Medulla oblongata (tissue), 1 donor: Measurements from ENCODE around the gene LMBRD2.

ENCODE experiments used
- DNase-seq: peaks from one replicate; pipeline ENCODE4 v3.0.0-alpha.2; 2015; ENCODE audit errors: extremely low spot score

LMBRD2 gene

GRCh38 chr5:36108758-36109460 is 42.8 kb downstream of the LMBRD2 start:
- no peak for DNase-seq

DNA sequence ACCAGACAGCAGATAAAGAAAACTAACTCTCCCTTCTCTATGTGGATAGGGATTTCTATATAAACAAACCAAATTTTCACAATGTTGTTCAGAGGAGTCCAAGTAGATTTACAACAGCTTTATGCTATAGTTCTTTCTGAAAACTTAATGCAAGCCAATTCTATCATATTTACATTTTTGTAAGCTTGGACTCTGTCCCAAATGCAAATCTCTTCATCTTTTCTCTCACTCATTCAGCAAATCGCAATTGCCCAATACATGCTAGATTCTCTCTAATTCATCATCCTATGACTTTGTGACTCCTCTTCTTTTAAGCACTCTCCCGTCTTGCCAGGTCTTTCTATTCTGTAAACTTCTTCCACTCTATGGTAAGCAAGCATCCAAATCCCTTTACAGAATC is 45.9 kb downstream of the LMBRD2 start:
- DNase-seq, result no peak

DNA sequence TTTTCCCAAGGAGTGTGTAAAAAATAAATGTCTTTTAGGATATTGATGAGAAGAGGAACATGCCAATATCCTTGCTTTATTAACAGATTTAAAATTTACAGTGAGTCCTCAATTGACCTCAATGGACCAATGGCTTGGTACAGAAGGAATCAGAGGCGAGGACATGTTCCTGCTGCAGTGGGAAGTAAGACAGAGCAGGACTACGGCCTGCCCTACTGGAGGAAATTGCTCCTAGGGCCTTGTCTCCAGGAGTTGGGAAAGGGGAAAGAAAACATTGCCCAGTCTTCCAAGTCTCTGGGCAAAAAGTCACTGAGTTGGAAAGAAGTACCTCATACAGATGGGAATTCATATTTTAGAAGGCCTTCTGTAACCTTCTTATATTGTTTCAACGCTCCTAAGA is 51.9 kb downstream of the LMBRD2 start:
- no peak for DNase-seq

GRCh38 chr5:36096486-36096885 is 55.2 kb downstream of the LMBRD2 start:
- DNase-seq, result no peak

- no peak for DNase-seq
Measured at GRCh38 chr5:36089989-36090388, 61.7 kb downstream of the LMBRD2 start.

DNA sequence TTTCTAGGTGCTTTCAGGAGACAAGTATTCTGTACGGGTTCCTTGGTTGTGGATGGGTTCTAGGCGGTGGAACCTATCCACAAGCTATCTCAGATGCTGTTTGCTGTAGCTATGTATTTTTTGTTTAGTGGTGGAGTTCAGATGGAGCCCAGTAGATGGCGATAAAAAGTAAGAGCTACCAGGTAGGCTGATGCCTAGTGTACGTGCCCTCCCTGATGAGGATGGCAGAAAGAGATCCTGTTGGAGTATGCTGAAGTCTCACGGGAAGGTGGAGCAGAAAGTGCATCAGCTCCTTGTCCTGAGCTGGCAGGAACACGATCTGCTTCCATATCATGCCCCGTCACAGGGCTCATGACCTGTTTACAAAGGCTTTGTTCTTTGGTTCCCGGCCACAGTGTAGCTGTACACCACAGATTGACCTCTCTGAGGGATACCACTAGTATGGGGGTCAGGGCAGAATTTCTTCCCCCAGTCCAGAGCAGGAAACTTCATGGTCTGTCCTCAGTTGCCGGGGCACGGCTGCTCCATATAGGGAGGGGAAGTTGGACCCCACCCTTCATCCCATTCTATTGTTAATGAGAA is 72.4 kb downstream of the LMBRD2 start:
- peak; percentile 65 for DNase-seq

GRCh38 chr5:36078430-36078829 is 73.3 kb downstream of the LMBRD2 start:
- no peak for DNase-seq

- DNase-seq, result no peak
Measured at GRCh38 chr5:36073595-36074216, 78.0 kb downstream of the LMBRD2 start.

DNA sequence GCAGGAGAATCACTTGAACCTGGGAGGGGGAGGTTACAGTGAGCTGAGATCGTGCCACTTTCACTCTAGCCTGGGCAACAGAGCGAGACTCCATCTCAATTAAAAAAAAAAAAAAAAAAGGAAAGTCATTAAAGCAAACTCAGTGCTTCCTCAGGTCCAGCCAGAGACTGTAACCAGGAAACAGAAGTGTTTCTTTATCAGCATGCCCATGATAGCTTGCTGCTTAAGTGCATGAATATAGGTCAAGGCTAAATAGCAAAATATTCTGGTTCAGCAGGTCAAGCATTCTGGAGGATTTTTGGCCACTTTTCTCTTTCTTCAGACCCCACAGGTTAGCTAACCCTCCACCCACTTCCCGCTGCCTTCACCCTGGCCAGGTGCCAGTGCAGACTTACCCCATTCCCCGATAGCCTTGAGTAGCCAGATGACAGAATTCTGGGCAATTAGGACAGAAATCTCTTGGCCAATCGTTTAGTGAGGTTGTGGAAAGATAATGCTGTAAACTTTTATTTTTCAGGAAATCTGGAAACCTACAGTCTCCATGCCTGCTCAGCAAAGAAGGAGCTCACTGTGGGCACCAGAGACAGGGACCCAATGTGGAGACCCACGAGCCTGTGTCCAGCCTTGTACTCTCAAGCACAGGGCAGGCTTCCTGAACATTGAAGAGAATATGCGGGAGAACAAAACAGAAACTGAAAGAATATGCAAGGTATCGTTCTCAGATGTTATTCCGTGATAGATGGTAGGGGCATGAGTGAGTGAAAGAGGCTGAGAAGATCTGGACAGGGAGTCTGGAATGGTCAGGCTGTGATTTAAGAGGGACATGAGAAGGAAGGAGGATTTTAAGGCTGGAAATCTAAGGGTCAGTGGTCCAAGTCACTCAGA is 80.8 kb downstream of the LMBRD2 start:
- DNase-seq, result no peak

GRCh38 chr5:36068751-36069281 is 82.9 kb downstream of the LMBRD2 start:
- DNase-seq, result no peak

DNA sequence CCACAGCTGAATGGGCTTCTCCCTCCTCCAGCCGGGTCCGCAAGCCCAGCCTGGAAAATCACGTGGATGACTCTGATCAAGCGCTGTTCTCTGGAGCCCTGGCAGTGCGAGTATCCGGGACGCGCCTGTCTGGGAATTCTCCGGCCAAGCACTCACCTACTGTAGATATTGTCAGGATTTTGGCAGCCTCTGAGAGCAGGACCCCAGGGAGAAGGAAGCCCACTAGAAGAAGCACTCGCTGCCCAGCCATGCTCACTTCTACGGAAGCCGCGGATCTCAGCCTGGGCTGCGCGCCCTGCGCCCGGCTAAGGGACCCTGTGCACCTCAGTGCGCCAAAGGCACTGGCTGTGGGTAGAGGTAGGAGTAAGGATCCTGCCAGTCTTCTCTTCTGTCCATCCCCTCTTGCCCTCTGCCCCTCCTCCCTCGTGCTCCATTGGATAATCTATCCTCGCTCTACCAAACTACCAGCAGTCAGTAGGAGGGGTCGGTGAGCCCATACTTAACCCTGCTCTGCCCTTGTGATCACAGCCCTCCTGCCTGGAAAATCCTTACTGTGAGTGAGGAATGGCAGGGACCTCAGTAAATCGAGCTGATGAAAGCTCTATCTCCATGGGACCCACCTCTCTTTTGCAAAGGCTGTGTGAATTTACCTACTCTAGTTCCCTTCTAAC is 85.0 kb downstream of the LMBRD2 start, which contains the start of gene UGT3A2:
TSS of gene UGT3A2 (minus strand) at position 343 of the 671 bp plus-strand sequence. CDS start at position 250, 93 bp downstream.
- no peak for DNase-seq

DNA sequence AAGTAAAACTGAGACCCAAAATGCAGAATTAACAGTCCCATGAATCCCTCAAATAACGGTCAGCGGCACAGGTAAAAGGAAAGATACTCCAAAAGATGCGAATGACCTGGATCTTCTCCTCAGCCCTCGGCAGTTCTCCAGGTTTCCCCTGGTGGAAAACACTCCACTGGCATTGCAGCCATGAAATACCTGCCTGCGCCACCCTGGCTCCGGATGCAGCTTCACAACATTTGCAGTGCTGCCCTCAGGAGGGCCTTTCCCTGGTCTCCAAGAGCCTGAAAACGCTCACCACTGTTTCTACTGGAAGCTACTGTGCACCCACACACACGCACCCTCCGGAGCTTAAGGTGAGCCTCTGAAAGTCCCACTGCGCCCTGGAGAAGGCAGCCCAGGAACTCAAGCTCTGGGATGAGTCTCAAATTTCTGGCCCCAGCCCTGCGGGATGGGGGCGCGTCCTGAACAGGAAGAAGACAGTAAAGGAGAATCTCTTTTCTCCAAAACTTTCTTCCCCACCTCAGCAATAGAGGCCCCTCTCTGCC is 85.6 kb downstream of the LMBRD2 start:
- DNase-seq, result no peak

DNA sequence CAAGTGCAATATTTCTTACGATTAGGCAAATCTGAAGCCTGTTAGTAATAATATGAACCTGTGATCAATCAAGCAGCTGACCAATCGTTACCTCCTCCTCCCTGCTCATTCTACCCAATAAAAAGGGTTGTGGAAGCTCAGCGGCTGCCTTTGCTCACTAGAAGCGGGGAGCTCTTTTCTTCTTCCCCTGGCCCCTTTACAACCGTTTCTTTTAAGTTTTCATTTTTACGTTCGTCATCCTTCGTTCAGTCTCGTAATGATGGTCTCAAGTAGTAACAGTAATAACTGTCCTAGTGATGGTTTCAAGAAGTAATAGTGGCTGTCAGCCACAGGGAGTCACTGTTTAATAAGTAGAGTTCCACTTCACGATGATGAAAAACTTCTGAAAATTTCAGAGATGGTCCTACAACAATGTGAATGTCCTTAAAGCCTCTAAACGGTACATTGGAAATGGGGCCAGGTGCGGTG is 91.2 kb downstream of the LMBRD2 start:
- DNase-seq, result no peak

DNA sequence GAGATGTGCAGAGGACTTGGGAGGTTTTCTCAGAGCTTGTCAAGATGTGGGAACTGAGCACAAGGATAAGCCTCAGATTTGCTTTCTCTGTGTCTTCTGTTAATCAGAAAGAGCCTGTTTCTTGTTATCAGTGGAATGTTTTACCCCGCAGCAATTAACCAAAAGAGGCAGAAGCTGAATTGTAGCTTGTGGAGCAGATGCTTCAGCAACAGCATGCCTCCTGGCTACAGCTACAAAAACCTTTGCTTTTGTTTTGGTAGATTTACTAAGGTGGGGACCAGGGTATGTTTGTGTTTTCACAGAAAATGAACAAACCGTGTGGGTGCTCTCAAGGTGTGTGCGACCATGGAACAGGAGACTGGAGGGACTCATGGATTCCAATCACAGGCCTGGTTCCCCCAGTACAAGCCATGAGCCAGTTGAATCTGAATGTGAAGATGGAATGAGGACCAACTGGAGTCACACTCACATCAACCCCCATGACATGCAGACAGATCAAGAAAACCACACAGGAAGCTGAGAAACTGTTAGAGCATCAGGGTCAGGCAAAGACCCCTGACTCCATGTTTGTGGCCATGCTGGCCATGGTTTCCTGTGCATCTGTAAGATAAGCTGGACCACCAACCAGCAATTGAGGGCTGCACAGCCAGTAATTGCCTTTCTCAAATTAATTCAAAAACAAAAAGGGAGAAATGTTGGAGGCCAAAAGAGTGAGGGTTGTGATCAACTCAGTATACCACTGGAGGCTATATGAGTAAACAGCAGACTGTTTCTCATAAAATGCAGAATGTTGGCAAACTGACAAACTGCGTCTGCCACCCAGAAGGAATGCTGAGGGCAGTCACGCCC is 91.9 kb downstream of the LMBRD2 start:
- no peak for DNase-seq

- DNase-seq, result no peak
Measured at GRCh38 chr5:36058776-36059175, 92.9 kb downstream of the LMBRD2 start.

DNA sequence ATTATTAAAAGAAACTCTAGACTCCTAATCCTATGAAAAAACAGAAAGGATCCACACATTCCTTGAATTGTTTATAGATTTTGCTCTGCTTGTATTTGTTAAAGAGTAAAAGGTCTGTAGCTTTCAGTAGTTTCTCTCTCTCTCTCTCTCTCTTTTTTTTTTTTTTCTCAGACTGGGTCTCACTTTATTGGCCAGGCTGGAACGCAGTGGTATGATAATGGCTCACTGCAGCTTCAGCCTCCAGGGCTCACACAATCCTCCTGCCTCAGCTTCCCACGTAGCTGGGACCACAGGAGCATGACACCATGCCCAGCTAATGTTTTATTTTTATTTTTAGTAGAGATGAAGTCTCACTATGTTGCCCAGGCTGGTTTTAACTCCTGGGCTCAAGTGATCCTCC is 94.3 kb downstream of the LMBRD2 start:
- no peak for DNase-seq

DNA sequence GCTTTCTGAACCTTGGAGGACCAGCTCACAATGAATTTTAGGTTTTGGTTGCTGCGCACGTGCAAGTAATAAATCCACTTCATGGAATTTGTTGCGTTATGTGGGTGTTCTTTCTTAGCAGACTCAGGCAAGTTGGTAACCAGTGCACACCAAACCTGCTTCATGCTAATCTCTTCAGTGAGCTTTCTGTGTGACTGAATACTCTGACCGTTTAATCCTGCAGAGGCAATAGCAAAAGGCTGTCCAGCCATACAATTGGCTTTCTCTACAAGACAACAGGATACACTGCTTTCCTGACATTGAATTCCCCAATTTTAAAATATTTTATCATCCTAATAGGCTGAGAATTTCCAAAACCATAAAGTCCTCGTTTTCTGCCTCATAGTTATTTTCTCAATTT is 95.3 kb downstream of the LMBRD2 start:
- DNase-seq, result no peak

GRCh38 chr5:36055984-36056383 is 95.7 kb downstream of the LMBRD2 start:
- no peak for DNase-seq

- no peak for DNase-seq
Measured at GRCh38 chr5:36054647-36055046, 97.0 kb downstream of the LMBRD2 start.

DNA sequence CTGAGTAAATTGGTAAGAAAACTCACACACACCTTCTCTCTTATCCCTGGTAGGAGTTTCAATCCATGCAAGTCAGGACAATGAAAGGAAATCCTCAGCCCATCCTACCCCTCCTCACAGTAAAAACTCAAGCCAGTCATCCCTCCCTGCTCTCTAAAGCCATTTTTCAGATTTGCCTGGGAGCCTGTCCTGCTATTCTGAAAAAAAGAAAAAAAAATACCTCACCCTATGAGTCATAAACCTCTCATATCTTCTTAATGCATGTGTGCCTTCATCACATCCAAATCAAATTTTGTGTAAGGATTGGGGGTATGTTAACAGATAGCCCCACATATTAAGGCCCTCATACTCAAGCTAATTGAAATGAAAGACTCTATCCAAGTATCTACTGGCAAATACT is 99.1 kb downstream of the LMBRD2 start:
- DNase-seq, result no peak
